A549 (cell line): ENCODE data around the gene IGFBP4. TPM values are rescaled to one million over a fixed set of nuclear protein-coding genes. Genes with fewer than 3 reads are reported as not detected.

Experiments used
- ATAC-seq, 2 experiments: fragments of 200-7000 bp in 1 of 2; fragments of >200 bp in 1 of 2; cut with Nextera tagmentation in 1 of 2; cut with Tn5 transposase in 1 of 2; 3 replicates each; pipeline versions ENCODE4 v1.8.0 to v1.9.1; 2018 to 2020; ENCODE audit warnings: mild to moderate bottlenecking in 1 of 2, moderate library complexity in 1 of 2
- CTCF ChIA-PET: fragments of 300-600 bp; sonication (Branson Sonifier 250); formaldehyde crosslinking; extraction: SDS; loops from one replicate; lab custom pipeline; 2021; ENCODE audit warnings: antibody characterized with exemption, inconsistent platforms; lab: Yijun Ruan, JAX
- POLR2A ChIA-PET: fragments of 350-600 bp; formaldehyde crosslinking; extraction: SDS; loops from one replicate; lab custom pipeline; 2021; ENCODE audit warnings: antibody characterized with exemption, inconsistent platforms; lab: Yijun Ruan, JAX
- DNase-seq, 2 experiments: peaks; one replicate each; pipeline versions ENCODE4 v3.0.0 to v3.0.0-alpha.2; 2011 to 2016; ENCODE audit warnings: low read depth in 1 of 2, low spot score in 1 of 2
- FAIRE-seq: peaks from 2 replicates; lab custom pipeline; 2011; peaks lifted over from hg19 to GRCh38; lab: Jason Lieb, UNC
- H3K27ac ChIP-seq, 2 experiments: fragments of >200 bp; sonication (Bioruptor Twin); formaldehyde crosslinking; 3 replicates each; pipeline ENCODE4 v1.5.1; 2016 to 2017
- H3K4me1 ChIP-seq: fragments of >200 bp; sonication (Bioruptor Twin); formaldehyde crosslinking; 3 replicates; pipeline ENCODE4 v1.6.1; 2016
- H3K4me2 ChIP-seq: fragments of >200 bp; sonication (Bioruptor Twin); formaldehyde crosslinking; 3 replicates; pipeline ENCODE4 v1.6.1; 2016
- H3K4me3 ChIP-seq: fragments of >200 bp; sonication (Bioruptor Twin); formaldehyde crosslinking; 3 replicates; pipeline ENCODE4 v1.5.1; 2016
- H3K9me3 ChIP-seq: fragments of >200 bp; sonication (Bioruptor Twin); formaldehyde crosslinking; 3 replicates; pipeline ENCODE4 v1.6.1; 2016
- CBX2 ChIP-seq: fragments of 200-600 bp; sonication (generic); IDR thresholded peaks from 2 replicates; pipeline ENCODE4 v1.6.1; 2016; ENCODE audit warnings: low read depth, mild to moderate bottlenecking, borderline replicate concordance
- CBX8 ChIP-seq: fragments of 200-600 bp; sonication (generic); IDR thresholded peaks from 2 replicates; pipeline ENCODE4 v1.6.1; 2016
- CHD2 ChIP-seq: fragments of 150-350 bp; IDR thresholded peaks from 2 replicates; pipeline ENCODE4 v1.6.1; 2014; ENCODE audit warnings: low read length; ENCODE audit not compliant: partially characterized antibody
- CHD4 ChIP-seq: fragments of 200-600 bp; sonication (generic); IDR thresholded peaks from 2 replicates; pipeline ENCODE4 v1.6.1; 2016; ENCODE audit warnings: antibody characterized with exemption, mild to moderate bottlenecking, borderline replicate concordance
- CTCF ChIP-seq: fragments of >200 bp; sonication (Bioruptor Twin); formaldehyde crosslinking; IDR thresholded peaks from 3 replicates; pipeline ENCODE4 v1.5.1; 2016
- ELK1 ChIP-seq: fragments of 150-350 bp; IDR thresholded peaks from 2 replicates; pipeline ENCODE4 v1.6.1; 2014; ENCODE audit warnings: low read depth, mild to moderate bottlenecking, low read length
- EP300 ChIP-seq, 2 experiments: fragments of >200 bp; sonication (Bioruptor Twin); formaldehyde crosslinking; IDR thresholded peaks; 2 replicates in 1 of 2; 3 replicates in 1 of 2; pipeline ENCODE4 v1.6.1; 2016 to 2017
- FOSL2 ChIP-seq, 2 experiments: fragments of 450-650 bp in 1 of 2; fragments of >200 bp in 1 of 2; sonication (Bioruptor Twin) in 1 of 2; formaldehyde crosslinking; IDR thresholded peaks; 2 replicates each; pipeline versions ENCODE4 v1.5.0 to v1.6.1; 2016 to 2020; ENCODE audit warnings: mild to moderate bottlenecking in 1 of 2, moderate library complexity in 1 of 2
- FOXS1 ChIP-seq: fragments of 250-450 bp; sonication (Bioruptor Pico); IDR thresholded peaks from 2 replicates; pipeline ENCODE4 v1.5.0; 2020; ENCODE audit warnings: mild to moderate bottlenecking, moderate library complexity
- GATA3 ChIP-seq: IDR thresholded peaks from 2 replicates; pipeline ENCODE4 v1.6.1; 2012; ENCODE audit warnings: borderline replicate concordance
- HDAC2 ChIP-seq: fragments of 200-600 bp; sonication (generic); IDR thresholded peaks from 2 replicates; pipeline ENCODE4 v1.6.1; 2016
- HOXA7 ChIP-seq: fragments of 250-450 bp; sonication (Bioruptor Pico); IDR thresholded peaks from 2 replicates; pipeline ENCODE4 v1.5.0; 2020; ENCODE audit warnings: mild to moderate bottlenecking, moderate library complexity
- HOXB13 ChIP-seq: fragments of 250-450 bp; sonication (Bioruptor Pico); IDR thresholded peaks from 2 replicates; pipeline ENCODE4 v1.5.0; 2020; ENCODE audit warnings: low read depth, mild to moderate bottlenecking, moderate library complexity
- HOXB5 ChIP-seq: fragments of 250-450 bp; sonication (Bioruptor Pico); IDR thresholded peaks from 2 replicates; pipeline ENCODE4 v1.5.0; 2020; ENCODE audit warnings: mild to moderate bottlenecking, moderate library complexity
- JUN ChIP-seq, 2 experiments: fragments of >200 bp; sonication (Bioruptor Twin); formaldehyde crosslinking; IDR thresholded peaks; 2 replicates in 1 of 2; 3 replicates in 1 of 2; pipeline ENCODE4 v1.6.1; 2016 to 2017
- KDM1A ChIP-seq: fragments of 200-600 bp; sonication (generic); IDR thresholded peaks from 2 replicates; pipeline ENCODE4 v1.6.1; 2016; ENCODE audit warnings: low read depth, mild to moderate bottlenecking
- MAFK ChIP-seq: fragments of 450-650 bp; IDR thresholded peaks from 2 replicates; pipeline ENCODE4 v1.6.1; 2014; ENCODE audit not compliant: partially characterized antibody
- MAX ChIP-seq: IDR thresholded peaks from 2 replicates; pipeline ENCODE4 v1.6.1; 2012
- MAZ ChIP-seq: fragments of 150-350 bp; IDR thresholded peaks from 2 replicates; pipeline ENCODE4 v1.6.1; 2014; ENCODE audit warnings: antibody characterized with exemption, low read depth, low read length, borderline replicate concordance
- MYC ChIP-seq: IDR thresholded peaks from 2 replicates; pipeline ENCODE4 v1.6.1; 2012; ENCODE audit warnings: mild to moderate bottlenecking, inconsistent platforms, low read length, improper control_type of control experiment, borderline replicate concordance
- NR3C1 ChIP-seq: fragments of >200 bp; sonication (Bioruptor Twin); formaldehyde crosslinking; IDR thresholded peaks from 3 replicates; pipeline ENCODE4 v1.6.1; 2017
- PHF8 ChIP-seq: fragments of 200-600 bp; sonication (generic); IDR thresholded peaks from 2 replicates; pipeline ENCODE4 v1.6.1; 2016; ENCODE audit warnings: low read depth, mild to moderate bottlenecking, antibody characterized with exemption, moderate library complexity, borderline replicate concordance
- POLR2AphosphoS2 ChIP-seq: conservative IDR thresholded peaks from 2 replicates; pipeline ENCODE4 v1.6.1; 2012; ENCODE audit warnings: low read length, improper control_type of control experiment, inconsistent platforms
- RARB ChIP-seq: fragments of 250-450 bp; sonication (Bioruptor Pico); IDR thresholded peaks from 2 replicates; pipeline ENCODE4 v1.8.0; 2021; ENCODE audit warnings: mild to moderate bottlenecking, moderate library complexity
- RCOR1 ChIP-seq: fragments of 150-350 bp; IDR thresholded peaks from 2 replicates; pipeline ENCODE4 v1.6.1; 2014; ENCODE audit warnings: antibody characterized with exemption, low read length, low read depth
- SMC3 ChIP-seq: fragments of >200 bp; sonication (Bioruptor Twin); formaldehyde crosslinking; IDR thresholded peaks from 3 replicates; pipeline ENCODE4 v1.6.1; 2018; ENCODE audit warnings: inconsistent platforms
- SREBF2 ChIP-seq: fragments of 450-650 bp; IDR thresholded peaks from 2 replicates; pipeline ENCODE4 v1.6.1; 2014; ENCODE audit warnings: mild to moderate bottlenecking, moderate library complexity
- TFCP2L1 ChIP-seq: fragments of 250-450 bp; sonication (Bioruptor Pico); IDR thresholded peaks from 2 replicates; pipeline ENCODE4 v1.5.0; 2021; ENCODE audit warnings: mild to moderate bottlenecking
- TP53 ChIP-seq: fragments of 250-450 bp; sonication (Bioruptor Pico); IDR thresholded peaks from 2 replicates; pipeline ENCODE4 v1.5.0; 2021; ENCODE audit warnings: mild to moderate bottlenecking, moderate library complexity
- USF2 ChIP-seq: fragments of 450-650 bp; IDR thresholded peaks from 2 replicates; pipeline ENCODE4 v1.6.1; 2014; ENCODE audit warnings: antibody characterized with exemption
- ZFP36 ChIP-seq: fragments of 450-650 bp; IDR thresholded peaks from 2 replicates; pipeline ENCODE4 v1.6.1; 2014; ENCODE audit warnings: borderline replicate concordance; ENCODE audit not compliant: partially characterized antibody
- ZNF302 ChIP-seq: fragments of 250-450 bp; sonication (Bioruptor Pico); IDR thresholded peaks from 2 replicates; pipeline ENCODE4 v1.9.0; 2021; ENCODE audit warnings: inconsistent platforms, mild to moderate bottlenecking, moderate library complexity
- ZSCAN20 ChIP-seq: fragments of 250-450 bp; sonication (Bioruptor Pico); IDR thresholded peaks from 2 replicates; pipeline ENCODE4 v1.8.0; 2022; ENCODE audit warnings: mild to moderate bottlenecking, moderate library complexity
- WGBS: methylation state at CpG from one replicate; pipeline ENCODE4 v1.1.6; 2017; ENCODE audit errors: missing lambda C conversion rate; 5-methylcytosine and 5-hydroxymethylcytosine counted together
- polyA plus RNA-seq, 4 experiments: library from polyadenylated mRNA; depleted of rRNA in 3 of 4; stranded (reverse); fragments of >200 nt; fragmentation: RNase III in 1 of 4; extraction: RNeasy Plus Mini Kit Qiagen cat#74134 plus additional on column Dnase treatment in 1 of 4; gene quantifications; 2 replicates in 3 of 4; 3 replicates in 1 of 4; pipeline ENCODE4 v1.2.3, GENCODE V29; 2011 to 2017

IGFBP4 gene
- polyA plus RNA-seq, 2 of the 4 experiments (the other 2 are of a cell fraction) = 1,080 to 1,829 TPM

GRCh38 chr17:40463122-40463550, 19.9 kb downstream of the IGFBP4 start (continued):
- TF ChIP-seq CTCF = no peak
- no peak for TF ChIP-seq CHD4
- TF ChIP-seq MAZ = no peak
- TF ChIP-seq ZFP36 = no peak
- TF ChIP-seq MAFK = no peak
- TF ChIP-seq POLR2AphosphoS2 = peak; percentile 39; the same call in 1 of the 2 replicates
- no peak for TF ChIP-seq SREBF2
- no peak for TF ChIP-seq CBX2
- TF ChIP-seq HOXA7 (CRISPR knock-in tag) = peak; percentile 97
- TF ChIP-seq FOXS1 (CRISPR knock-in tag) = no peak
- no peak for TF ChIP-seq USF2
- peak; percentile 73; the same call in 1 of the 2 replicates for TF ChIP-seq HOXB13 (CRISPR knock-in tag)
- peak; percentile 65; the same call in 1 of the 2 replicates for TF ChIP-seq TP53 (CRISPR knock-in tag)
- TF ChIP-seq HDAC2 = no peak
- TF ChIP-seq SMC3 = no peak; the same call in 2 of the 3 replicates
- no peak for TF ChIP-seq ZNF302 (CRISPR knock-in tag)
- no peak for TF ChIP-seq CHD2

GRCh38 chr17:40464392-40464855, 21.2 kb downstream of the IGFBP4 start:
- peaks cover 47% of the 10 kb centered on the region for H3K4me1 ChIP-seq
- FAIRE-seq (peak; percentile 68), ATAC-seq (peak; percentile 3 to 22), DNase-seq (peak in 1 of 2 experiments; percentile 79)
- POLR2A ChIA-PET = interaction anchor here (0.6 to 12.0 kb wide), 12 partner anchors 8 to 96 kb away, joined by 3 to 177 read pairs (median 4); partner anchors contain the start of genes TNS4 and TOP2A
- H3K4me2 ChIP-seq = no peak overlapping the region
- peak overlapping the region; percentile 71 to 90 for H3K27ac ChIP-seq
- no peak overlapping the region for H3K4me3 ChIP-seq
- CTCF ChIA-PET = interaction anchor here (0.8 to 37.5 kb wide), 12 partner anchors 9 to 162 kb away, joined by 3 to 822 read pairs (median 6); partner anchors contain the start of gene IGFBP4
- 68% methylated on average over 5 of the region's 5 CpGs for WGBS
- H3K9me3 ChIP-seq = no peaks in the 10 kb centered on the region
- TF ChIP-seq CTCF = 0 out of 3 replicates have a peak, but pooled peaks have one; percentile 6
- no peak for TF ChIP-seq EP300 (IDR thresholded peaks at IDR 0.05)
- TF ChIP-seq HOXB5 (CRISPR knock-in tag) = no peak
- peak; percentile 19; the same call in 1 of the 2 replicates for TF ChIP-seq MAX
- TF ChIP-seq TFCP2L1 = peak; percentile 97
- 0 out of 2 replicates have a peak, but pooled peaks have one; percentile 3 for TF ChIP-seq ZSCAN20 (CRISPR knock-in tag)
- no peak for TF ChIP-seq PHF8
- no peak for TF ChIP-seq FOSL2 (IDR thresholded peaks at IDR 0.05)
- TF ChIP-seq FOSL2 (CRISPR knock-in tag; IDR thresholded peaks at IDR 0.05) = peak; percentile 48; the same call in 1 of the 2 replicates
- TF ChIP-seq MYC = no peak
- TF ChIP-seq SMC3 = no peak; the same call in 2 of the 3 replicates
- peak; percentile 30; the same call in 1 of the 2 replicates for TF ChIP-seq CHD4
- TF ChIP-seq CBX8 = no peak
- peak; percentile 11; the same call in 1 of the 2 replicates for TF ChIP-seq GATA3
- TF ChIP-seq MAFK = no peak
- TF ChIP-seq KDM1A = peak; percentile 89; the same call in 1 of the 2 replicates
- no peak for TF ChIP-seq ELK1
- no peak for TF ChIP-seq NR3C1
- TF ChIP-seq JUN (IDR thresholded peaks at IDR 0.05) = peak; percentile 42 to 43; a peak in 2 of 5 replicates
- peak; percentile 68 for TF ChIP-seq POLR2AphosphoS2
- peak; percentile 95 for TF ChIP-seq TP53 (CRISPR knock-in tag)
- TF ChIP-seq RARB (CRISPR knock-in tag) = peak; percentile 23; the same call in 1 of the 2 replicates
- TF ChIP-seq RCOR1 = peak; percentile 72; the same call in 1 of the 2 replicates
- TF ChIP-seq HDAC2 = 0 out of 2 replicates have a peak, but pooled peaks have one; percentile 66
